ENCODE data around the gene LARP4B.

LARP4B gene

GRCh38 chr10:871951-872403, 59.5 kb downstream of the LARP4B start:
- Histone ChIP-seq H3K79me2 (ENCODE audit: control insufficient read depth, low read length) (peaks cover 95% of the 10 kb centered on the region), H3K4me2 (ENCODE audit: low read length) (no peak overlapping the region), H3K4me3 (ENCODE audit: low read length) (no peak overlapping the region), H4K20me1 (ENCODE audit: control insufficient read depth, insufficient read depth, low read depth, low read length) (no peaks in the 10 kb centered on the region), H3K36me3 (ENCODE audit: control insufficient read depth, low read length) (peaks cover 84% of the 10 kb centered on the region), H3F3A (ENCODE audit: control insufficient read depth, insufficient read depth) (peaks cover 11% of the 10 kb centered on the region; the same call in 1 of the 2 replicates), H3K4me1 (ENCODE audit: control insufficient read depth, low read length) (no peaks in the 10 kb centered on the region), H3K9me3 (ENCODE audit: control insufficient read depth, insufficient read depth, low read length) (no peaks in the 10 kb centered on the region), H3K27ac (ENCODE audit: low read depth, low read length) (no peak overlapping the region), H3K27me3 (ENCODE audit: control insufficient read depth, low read length) (no peaks in the 10 kb centered on the region), H3K9me2 (replicated peaks; ENCODE audit: control insufficient read depth, low read length) (no peaks in the 10 kb centered on the region)
- TF ChIP-seq CTCF (IDR thresholded peaks at IDR 0.05; ENCODE audit: low read depth, low read length, poor library complexity, severe bottlenecking) (no peak), EZH2phosphoT487 (IDR thresholded peaks at IDR 0.05; ENCODE audit: borderline replicate concordance, low read length) (no peak)

GRCh38 chr10:870564-871166, 60.8 kb downstream of the LARP4B start:
- Histone ChIP-seq H3F3A (ENCODE audit: control insufficient read depth, insufficient read depth) (peaks cover 11% of the 10 kb centered on the region; the same call in 1 of the 2 replicates), H4K20me1 (ENCODE audit: control insufficient read depth, insufficient read depth, low read depth, low read length) (no peaks in the 10 kb centered on the region), H3K4me2 (ENCODE audit: low read length) (no peak overlapping the region), H3K9me2 (replicated peaks; ENCODE audit: control insufficient read depth, low read length) (no peaks in the 10 kb centered on the region), H3K79me2 (ENCODE audit: control insufficient read depth, low read length) (peaks cover 95% of the 10 kb centered on the region), H3K4me1 (ENCODE audit: control insufficient read depth, low read length) (no peaks in the 10 kb centered on the region), H3K9me3 (ENCODE audit: control insufficient read depth, insufficient read depth, low read length) (no peaks in the 10 kb centered on the region), H3K27me3 (ENCODE audit: control insufficient read depth, low read length) (no peaks in the 10 kb centered on the region), H3K27ac (ENCODE audit: low read depth, low read length) (no peak overlapping the region), H3K4me3 (ENCODE audit: low read length) (no peak overlapping the region), H3K36me3 (ENCODE audit: control insufficient read depth, low read length) (peaks cover 88% of the 10 kb centered on the region)
- no peak for TF ChIP-seq CTCF (IDR thresholded peaks at IDR 0.05; ENCODE audit: low read depth, low read length, poor library complexity, severe bottlenecking)
- TF ChIP-seq EZH2phosphoT487 (IDR thresholded peaks at IDR 0.05; ENCODE audit: borderline replicate concordance, low read length): no peak

- Histone ChIP-seq H3F3A (ENCODE audit: control insufficient read depth, insufficient read depth) (peaks cover 11% of the 10 kb centered on the region; the same call in 1 of the 2 replicates), H3K27me3 (ENCODE audit: control insufficient read depth, low read length) (no peaks in the 10 kb centered on the region), H3K79me2 (ENCODE audit: control insufficient read depth, low read length) (peaks cover 91% of the 10 kb centered on the region), H3K4me2 (ENCODE audit: low read length) (no peak overlapping the region), H3K27ac (ENCODE audit: low read depth, low read length) (no peak overlapping the region), H3K4me1 (ENCODE audit: control insufficient read depth, low read length) (no peaks in the 10 kb centered on the region), H4K20me1 (ENCODE audit: control insufficient read depth, insufficient read depth, low read depth, low read length) (no peaks in the 10 kb centered on the region), H3K4me3 (ENCODE audit: low read length) (no peak overlapping the region), H3K36me3 (ENCODE audit: control insufficient read depth, low read length) (peaks cover 90% of the 10 kb centered on the region), H3K9me2 (replicated peaks; ENCODE audit: control insufficient read depth, low read length) (no peaks in the 10 kb centered on the region), H3K9me3 (ENCODE audit: control insufficient read depth, insufficient read depth, low read length) (no peaks in the 10 kb centered on the region)
- TF ChIP-seq EZH2phosphoT487 (IDR thresholded peaks at IDR 0.05; ENCODE audit: borderline replicate concordance, low read length): no peak
- no peak for TF ChIP-seq CTCF (IDR thresholded peaks at IDR 0.05; ENCODE audit: low read depth, low read length, poor library complexity, severe bottlenecking)
Observed at GRCh38 chr10:869171-869570, 62.3 kb downstream of the LARP4B start.

All from DOHH2 (cell line).